ENCODE results near the gene PTPRT. TPM values are rescaled to one million over a fixed set of nuclear protein-coding genes. Genes with fewer than 3 reads are reported as not detected.

PTPRT gene
- total RNA-seq, 6 donors from 2014 or later, result 0.20 to 7.1 (median 3.8) TPM

DNA sequence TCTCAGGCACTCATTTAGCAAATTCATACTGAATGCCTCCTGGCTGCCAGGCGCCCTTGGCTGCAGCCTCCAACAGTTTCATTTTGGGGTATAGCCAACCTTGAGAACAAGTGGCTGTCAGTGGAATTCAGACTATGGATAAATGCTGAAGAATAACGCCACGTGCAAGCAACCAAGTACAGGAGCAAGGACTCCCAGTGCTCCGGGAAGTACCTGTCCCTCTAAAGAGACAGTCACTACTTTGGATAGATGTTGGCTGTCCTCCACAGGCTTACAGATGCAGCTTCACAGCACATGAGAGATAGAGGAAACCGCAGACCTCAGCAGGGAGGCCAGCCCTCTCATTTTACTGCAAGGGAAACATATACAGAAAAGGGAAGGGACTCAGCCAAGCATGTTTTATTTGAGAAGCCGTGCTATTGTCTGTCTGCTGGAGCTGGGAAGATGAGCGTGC, 658.2 kb downstream of the PTPRT start:
- WGBS, 2 donors, result 53 to 70% methylated on average over 7 of the region's 7 CpGs
- Histone ChIP-seq H3K4me3 (no peak overlapping the region), H3K9me3 (no peaks in the 10 kb centered on the region), H3K36me3 (no peaks in the 10 kb centered on the region), H3K27ac (no peak overlapping the region), H3K27me3 (no peaks in the 10 kb centered on the region), H3K4me1 (no peaks in the 10 kb centered on the region)
- peak in 1 of 2 donors; percentile 49 for ATAC-seq (ENCODE audit: low FRiP score in 2 of 2)
- no peak for DNase-seq
- TF ChIP-seq POLR2A (IDR thresholded peaks at IDR 0.05) (no peak), EP300 (IDR thresholded peaks at IDR 0.05) (no peak), POLR2AphosphoS5 (IDR thresholded peaks at IDR 0.05) (no peak)
- TF ChIP-seq, protein P1, sequence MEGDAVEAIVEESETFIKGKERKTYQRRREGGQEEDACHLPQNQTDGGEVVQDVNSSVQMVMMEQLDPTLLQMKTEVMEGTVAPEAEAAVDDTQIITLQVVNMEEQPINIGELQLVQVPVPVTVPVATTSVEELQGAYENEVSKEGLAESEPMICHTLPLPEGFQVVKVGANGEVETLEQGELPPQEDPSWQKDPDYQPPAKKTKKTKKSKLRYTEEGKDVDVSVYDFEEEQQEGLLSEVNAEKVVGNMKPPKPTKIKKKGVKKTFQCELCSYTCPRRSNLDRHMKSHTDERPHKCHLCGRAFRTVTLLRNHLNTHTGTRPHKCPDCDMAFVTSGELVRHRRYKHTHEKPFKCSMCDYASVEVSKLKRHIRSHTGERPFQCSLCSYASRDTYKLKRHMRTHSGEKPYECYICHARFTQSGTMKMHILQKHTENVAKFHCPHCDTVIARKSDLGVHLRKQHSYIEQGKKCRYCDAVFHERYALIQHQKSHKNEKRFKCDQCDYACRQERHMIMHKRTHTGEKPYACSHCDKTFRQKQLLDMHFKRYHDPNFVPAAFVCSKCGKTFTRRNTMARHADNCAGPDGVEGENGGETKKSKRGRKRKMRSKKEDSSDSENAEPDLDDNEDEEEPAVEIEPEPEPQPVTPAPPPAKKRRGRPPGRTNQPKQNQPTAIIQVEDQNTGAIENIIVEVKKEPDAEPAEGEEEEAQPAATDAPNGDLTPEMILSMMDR (IDR thresholded peaks at IDR 0.05), result no peak

GRCh38 chr20:42530855-42531448, 658.8 kb downstream of the PTPRT start:
- no peak for DNase-seq
- 21 to 22% methylated on average over 4 of the region's 4 CpGs for WGBS, 2 donors

GRCh38 chr20:42530191-42530590, 659.5 kb downstream of the PTPRT start:
- TF ChIP-seq, protein P1 (IDR thresholded peaks at IDR 0.05), result no peak
- TF ChIP-seq POLR2AphosphoS5 (IDR thresholded peaks at IDR 0.05) (no peak), EP300 (IDR thresholded peaks at IDR 0.05) (no peak), POLR2A (IDR thresholded peaks at IDR 0.05) (no peak)
- peak in 1 of 2 donors; percentile 20 for ATAC-seq (ENCODE audit: low FRiP score in 2 of 2)

More at GRCh38 chr20:42530855-42531448, 658.8 kb downstream of the PTPRT start:
- no peaks in the 10 kb centered on the region for H3K4me1 ChIP-seq
- no peaks in the 10 kb centered on the region for H3K36me3 ChIP-seq
- no peaks in the 10 kb centered on the region for H3K27me3 ChIP-seq
- no peak overlapping the region for H3K4me3 ChIP-seq
- ATAC-seq (ENCODE audit: low FRiP score in 2 of 2), result peak in 1 of 2 donors; percentile 61
- no peak overlapping the region for H3K27ac ChIP-seq
- TF ChIP-seq EP300 (IDR thresholded peaks at IDR 0.05), result no peak
- TF ChIP-seq, protein P1 (IDR thresholded peaks at IDR 0.05), result peak; percentile 29 to 54 (median 37)
- H3K9me3 ChIP-seq, result no peaks in the 10 kb centered on the region

DNA sequence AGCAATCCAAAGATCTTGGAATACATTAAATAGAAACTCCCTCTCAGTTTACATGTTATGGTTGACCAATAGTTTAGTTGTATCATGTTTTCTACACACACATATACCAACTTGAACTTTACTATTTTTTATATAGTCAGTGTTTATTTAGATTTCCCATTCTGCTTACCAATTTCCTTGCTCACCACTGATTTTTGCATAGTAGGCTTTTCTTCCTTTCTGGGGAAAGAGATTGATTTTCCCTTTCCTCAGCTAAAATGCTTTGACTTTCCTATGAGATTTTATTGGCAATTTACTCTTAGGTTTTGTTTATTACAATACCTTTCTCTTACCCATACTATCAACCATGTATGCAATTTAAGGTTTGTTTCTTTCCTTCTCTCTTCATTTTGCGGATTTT, 665.6 kb downstream of the PTPRT start:
- no peaks in the 10 kb centered on the region for H3K27me3 ChIP-seq
- ATAC-seq (ENCODE audit: low FRiP score in 2 of 2) (no peak), DNase-seq (no peak)
- WGBS, 2 donors, result 86 to 94% methylated on average over 1 of the region's 1 CpG
- TF ChIP-seq, protein P1 (IDR thresholded peaks at IDR 0.05), result no peak
- TF ChIP-seq POLR2AphosphoS5 (IDR thresholded peaks at IDR 0.05) (no peak), POLR2A (IDR thresholded peaks at IDR 0.05) (no peak), EP300 (IDR thresholded peaks at IDR 0.05) (no peak)
- H3K4me1 ChIP-seq, result no peaks in the 10 kb centered on the region
- no peaks in the 10 kb centered on the region for H3K36me3 ChIP-seq
- no peak overlapping the region for H3K27ac ChIP-seq
- H3K9me3 ChIP-seq, result no peaks in the 10 kb centered on the region
- H3K4me3 ChIP-seq, result no peak overlapping the region

More at GRCh38 chr20:42530191-42530590, 659.5 kb downstream of the PTPRT start:
- H3K4me1 ChIP-seq, result no peaks in the 10 kb centered on the region
- DNase-seq, result no peak
- H3K36me3 ChIP-seq, result no peaks in the 10 kb centered on the region
- no peaks in the 10 kb centered on the region for H3K9me3 ChIP-seq
- H3K27ac ChIP-seq, result no peak overlapping the region
- no peak overlapping the region for H3K4me3 ChIP-seq
- no peaks in the 10 kb centered on the region for H3K27me3 ChIP-seq
- 86 to 91% methylated on average over 4 of the region's 4 CpGs for WGBS, 2 donors

- H3K9me3 ChIP-seq, result no peaks in the 10 kb centered on the region
- no peaks in the 10 kb centered on the region for H3K4me1 ChIP-seq
- WGBS, 2 donors, result 56 to 76% methylated on average over 3 of the region's 3 CpGs
- no peak overlapping the region for H3K4me3 ChIP-seq
- TF ChIP-seq EP300 (IDR thresholded peaks at IDR 0.05) (no peak), POLR2A (IDR thresholded peaks at IDR 0.05) (no peak), POLR2AphosphoS5 (IDR thresholded peaks at IDR 0.05) (no peak)
- TF ChIP-seq, protein P1 (IDR thresholded peaks at IDR 0.05), result no peak
- H3K36me3 ChIP-seq, result no peaks in the 10 kb centered on the region
- no peaks in the 10 kb centered on the region for H3K27me3 ChIP-seq
- DNase-seq (no peak), ATAC-seq (ENCODE audit: low FRiP score in 2 of 2) (no peak)
- no peak overlapping the region for H3K27ac ChIP-seq
Measured at GRCh38 chr20:42516692-42517091, 673.0 kb downstream of the PTPRT start.
